ENCODE results near the gene ROBO1. TPM values are rescaled to one million over a fixed set of nuclear protein-coding genes. Genes with fewer than 3 reads are reported as not detected.

ROBO1 gene
- total and polyA plus RNA-seq, 2 of the 8 experiments (the other 6 are each of a cell fraction or from before 2014, with no cell fraction given) = 51.4 to 91.0 TPM

- TF ChIP-seq CHD1 (IDR thresholded peaks at IDR 0.05; ENCODE audit: low read depth, low read length) (no peak), EGR1 (IDR thresholded peaks at IDR 0.05; ENCODE audit: borderline replicate concordance, low read depth, low read length) (no peak)
Measured at GRCh38 chr3:79253704-79254103, 514.1 kb downstream of the ROBO1 start (continued).
